Endothelial cell of umbilical vein (primary cell): ENCODE measurements around the gene ERLEC1. TPM values are rescaled to one million over a fixed set of nuclear protein-coding genes. Genes with fewer than 3 reads are reported as not detected.

Experiments used
- BruUV-seq: library from RNA; stranded (reverse); fragments of 400-500 nt; replicated peaks from 2 replicates; lab custom pipeline; 2021; lab: Mats Ljungman, UMichigan
- CTCF ChIA-PET: fragments of 300-600, 350-600 bp; sonication (Branson Sonifier 250); formaldehyde crosslinking; loops from one replicate; lab custom pipeline; 2021; ENCODE audit warnings: antibody characterized with exemption, inconsistent platforms; lab: Charles Lee
- POLR2A ChIA-PET: fragments of 300-600, 350-600 bp; sonication (Branson Sonifier 250); formaldehyde crosslinking; loops from one replicate; lab custom pipeline; 2021; ENCODE audit warnings: antibody characterized with exemption, inconsistent platforms; lab: Charles Lee
- DNase-seq: peaks from one replicate; pipeline ENCODE4 v3.0.0-alpha.2; 2011; ENCODE audit warnings: low read depth, low spot score
- FAIRE-seq: peaks from 2 replicates; lab custom pipeline; 2011; peaks lifted over from hg19 to GRCh38; lab: Jason Lieb, UNC
- H2AFZ ChIP-seq: 2 replicates; pipeline ENCODE4 v1.6.0; 2012; ENCODE audit warnings: low read depth, low read length, control low read depth, inconsistent platforms
- H3K27ac ChIP-seq: 2 replicates; pipeline ENCODE4 v1.5.1; 2011; ENCODE audit warnings: low read depth, mild to moderate bottlenecking, control low read depth, low read length, moderate library complexity; ENCODE audit not compliant: insufficient read depth
- H3K27me3 ChIP-seq, 2 experiments: 2 replicates each; pipeline versions ENCODE4 v1.6.0 to v1.6.1; 2011; ENCODE audit warnings: low read length in 2 of 2, mixed read lengths in 1 of 2; ENCODE audit not compliant: control insufficient read depth in 2 of 2, insufficient read depth in 2 of 2
- H3K36me3 ChIP-seq, 2 experiments: 2 replicates in 1 of 2; 3 replicates in 1 of 2; pipeline ENCODE4 v1.5.1; 2011; ENCODE audit warnings: low read length in 2 of 2, mild to moderate bottlenecking in 1 of 2, moderate library complexity in 1 of 2; ENCODE audit not compliant: control insufficient read depth in 2 of 2, insufficient read depth in 2 of 2; ENCODE audit errors: extremely low read depth in 1 of 2
- H3K4me1 ChIP-seq: 3 replicates; pipeline ENCODE4 v1.5.1; 2011; ENCODE audit warnings: mild to moderate bottlenecking, low read length; ENCODE audit not compliant: control insufficient read depth, insufficient read depth; ENCODE audit errors: extremely low read depth
- H3K4me2 ChIP-seq: 2 replicates; pipeline ENCODE4 v1.6.1; 2011; ENCODE audit warnings: low read length, control low read depth, mixed read lengths; ENCODE audit not compliant: insufficient read depth
- H3K4me3 ChIP-seq, 3 experiments: fragments of 200-600 bp in 1 of 3; sonication (generic), shearing (Covaris generic) in 1 of 3; replicated peaks in 1 of 3; 2 replicates each; pipeline ENCODE4 v1.5.1; 2011 to 2016; ENCODE audit warnings: control low read depth in 3 of 3, low read length in 3 of 3, mild to moderate bottlenecking in 2 of 3, inconsistent platforms in 1 of 3, low read depth in 1 of 3, moderate library complexity in 1 of 3; ENCODE audit not compliant: insufficient read depth in 1 of 3
- H3K79me2 ChIP-seq: 2 replicates; pipeline ENCODE4 v1.6.0; 2012; ENCODE audit warnings: low read length, inconsistent platforms; ENCODE audit not compliant: control insufficient read depth, insufficient read depth
- H3K9ac ChIP-seq: replicated peaks from 2 replicates; pipeline ENCODE3; 2011; ENCODE audit warnings: low read length, control low read depth; ENCODE audit not compliant: insufficient read depth; ENCODE audit errors: extremely low read depth
- H3K9me1 ChIP-seq: replicated peaks from 3 replicates; pipeline ENCODE4 v1.6.0; 2011; ENCODE audit warnings: mild to moderate bottlenecking, low read length; ENCODE audit not compliant: control insufficient read depth, insufficient read depth; ENCODE audit errors: extremely low read depth
- H3K9me3 ChIP-seq: replicated peaks from 2 replicates; pipeline ENCODE4 v1.5.1; 2012; ENCODE audit warnings: low read length, inconsistent platforms; ENCODE audit not compliant: control insufficient read depth, insufficient read depth
- H4K20me1 ChIP-seq: replicated peaks from 2 replicates; pipeline ENCODE3; 2011; ENCODE audit warnings: mild to moderate bottlenecking, low read length; ENCODE audit not compliant: control insufficient read depth, insufficient read depth; ENCODE audit errors: extremely low read depth
- CTCF ChIP-seq, 2 donors: IDR thresholded peaks; 1 replicate in 1 of 2; 2 replicates in 1 of 2; pipeline ENCODE4 v1.5.1; 2011; ENCODE audit warnings: low read length in 2 of 2, mild to moderate bottlenecking in 2 of 2, moderate library complexity in 2 of 2, control low read depth in 1 of 2, inconsistent platforms in 1 of 2, low read depth in 1 of 2; ENCODE audit not compliant: insufficient read depth in 1 of 2; ENCODE audit errors: extremely low read depth in 1 of 2
- JUN ChIP-seq: IDR thresholded peaks from 2 replicates; pipeline ENCODE4 v1.6.1; 2011; ENCODE audit warnings: borderline replicate concordance, low read depth; ENCODE audit not compliant: insufficient read length, insufficient read depth
- MYC ChIP-seq: IDR thresholded peaks from one replicate; pipeline ENCODE4 v1.6.1; 2011; ENCODE audit warnings: mild to moderate bottlenecking, low read depth, low read length
- POLR2AphosphoS5 ChIP-seq: IDR thresholded peaks from 2 replicates; pipeline ENCODE4 v1.6.1; 2012; ENCODE audit warnings: low read depth, mild to moderate bottlenecking, control low read depth, low read length, moderate library complexity; ENCODE audit not compliant: insufficient read depth
- dilution Hi-C: fragments of 300-500 bp; cut with MboI; formaldehyde crosslinking; loops from one replicate; pipeline ENCODE4 v1.15.0; 2019; ENCODE audit warnings: low sequenced_read_pairs; ENCODE audit not compliant: extremely low pct_ligation_motif_present
- intact Hi-C: fragments of 100-400 bp; cut with micrococcal nuclease; formaldehyde crosslinking; loops from one replicate; pipeline ENCODE4 v1.10.0; 2022
- polyA plus RNA-seq, 4 experiments: library from polyadenylated mRNA; depleted of rRNA in 3 of 4; stranded (reverse) in 3 of 4; unstranded in 1 of 4; fragments of >200 nt; gene quantifications; 2 replicates each; pipeline versions ENCODE4 v1.2.1 to v1.2.3, GENCODE V29; 2011 to 2012; ENCODE audit warnings: missing spikeins in 1 of 4
- total RNA-seq: library from RNA; stranded (reverse); gene quantifications from 2 replicates; pipeline ENCODE4 v1.2.3, GENCODE V29; 2021

ERLEC1 gene
- total and polyA plus RNA-seq, 2 donors (not counting 3 experiments of a cell fraction or from before 2014, with no cell fraction given) = 23.1 to 37.6 TPM

- Histone ChIP-seq H3K79me2 (no peaks in the 10 kb centered on the region), H3K4me3 (no peak overlapping the region), H2AFZ (no peak overlapping the region), H3K9me1 (no peaks in the 10 kb centered on the region), H3K27ac (no peak overlapping the region), H3K4me2 (no peak overlapping the region), H3K4me1 (peaks cover 9% of the 10 kb centered on the region), H3K9me3 (no peaks in the 10 kb centered on the region), H4K20me1 (no peaks in the 10 kb centered on the region), H3K36me3 (no peaks in the 10 kb centered on the region), H3K27me3 (no peaks in the 10 kb centered on the region), H3K9ac (no peak overlapping the region)
- intact Hi-C loops (no loop called here), dilution Hi-C loops (no loop called here)
- FAIRE-seq = no peak
- ChIA-PET POLR2A (no interaction called here), CTCF (no interaction called here)
- TF ChIP-seq POLR2AphosphoS5 (no peak), MYC (no peak)
- BruUV-seq = no TSS peak
- DNase-seq = no peak
These were observed 56.0 kb downstream of the ERLEC1 start for GRCh38 chr2:53842891-53843290.

- no peak overlapping the region for H3K27ac ChIP-seq
- no peaks in the 10 kb centered on the region for H3K9me3 ChIP-seq
- H3K4me1 ChIP-seq = peaks cover 9% of the 10 kb centered on the region
- no peak for DNase-seq
- no peak for FAIRE-seq
- no peak overlapping the region for H3K4me2 ChIP-seq
- POLR2A ChIA-PET = no interaction called here
- no peaks in the 10 kb centered on the region for H4K20me1 ChIP-seq
- BruUV-seq = no TSS peak
- H3K9ac ChIP-seq = no peak overlapping the region
- dilution Hi-C loops = no loop called here
- H3K27me3 ChIP-seq = no peaks in the 10 kb centered on the region
- H3K9me1 ChIP-seq = no peaks in the 10 kb centered on the region
- intact Hi-C loops = no loop called here
- TF ChIP-seq JUN (no peak), CTCF (IDR thresholded peaks at IDR 0.05; ENCODE audit: extremely low read depth in 1 of 2, insufficient read depth in 1 of 2, low read depth in 1 of 2, low read length in 2 of 2) (no peak)
- CTCF ChIA-PET = no interaction called here
- no peaks in the 10 kb centered on the region for H3K36me3 ChIP-seq
- no peak overlapping the region for H3K4me3 ChIP-seq
- no peak overlapping the region for H2AFZ ChIP-seq
- H3K79me2 ChIP-seq = no peaks in the 10 kb centered on the region
These were observed 56.8 kb downstream of the ERLEC1 start for GRCh38 chr2:53843595-53843994.
